Astrocyte (in vitro differentiated cells and primary cell): Measurements from ENCODE around the gene CSF1.

Experiments used
- CTCF ChIP-seq: IDR thresholded peaks from 2 replicates; pipeline ENCODE4 v1.5.1; 2011; ENCODE audit warnings: low read depth, mild to moderate bottlenecking, inconsistent platforms, low read length, moderate library complexity; ENCODE audit not compliant: insufficient read depth
- EZH2 ChIP-seq: IDR thresholded peaks from 2 replicates; pipeline ENCODE4 v1.6.1; 2012; ENCODE audit warnings: mild to moderate bottlenecking, low read length, inconsistent platforms; ENCODE audit not compliant: insufficient read depth

- no peak for TF ChIP-seq CTCF
- TF ChIP-seq EZH2: no peak
Measured at GRCh38 chr1:109906160-109906838, 4.3 kb upstream of the CSF1 start.
